Sigmoid colon (tissue), 4 donors: ENCODE measurements around the gene MAGI2.

Experiments
- CTCF ChIP-seq, 4 experiments: fragments of 450-650 bp in 3 of 4; fragments of 200-600 bp in 1 of 4; IDR thresholded peaks; one replicate each; pipeline ENCODE4 v1.5.1; 2016 to 2019; ENCODE audit warnings: antibody characterized with exemption in 4 of 4, mild to moderate bottlenecking in 3 of 4, moderate library complexity in 2 of 4
- EP300 ChIP-seq, 4 donors: sonication (generic); formaldehyde crosslinking; IDR thresholded peaks; one replicate each; pipeline ENCODE4 v1.6.1; 2017; ENCODE audit warnings: antibody characterized with exemption in 4 of 4
- POLR2A ChIP-seq, 2 donors: fragments of 450-650 bp; IDR thresholded peaks; one replicate each; pipeline ENCODE4 v1.6.1; 2016; ENCODE audit warnings: antibody characterized with exemption in 2 of 2, mild to moderate bottlenecking in 2 of 2, moderate library complexity in 2 of 2
- POLR2AphosphoS5 ChIP-seq, 4 donors: sonication (generic); formaldehyde crosslinking; IDR thresholded peaks; one replicate each; pipeline ENCODE4 v1.6.1; 2017; ENCODE audit warnings: antibody characterized with exemption in 4 of 4

- TF ChIP-seq CTCF (IDR thresholded peaks at IDR 0.05) = no peak
- TF ChIP-seq POLR2A (IDR thresholded peaks at IDR 0.05) = no peak
- TF ChIP-seq POLR2AphosphoS5 (IDR thresholded peaks at IDR 0.05) = no peak
- no peak for TF ChIP-seq EP300 (IDR thresholded peaks at IDR 0.05)
These were observed 24.9 kb upstream of the MAGI2 start for GRCh38 chr7:79478386-79478785.
